IPS-18c (cell line): ENCODE measurements around the gene SRBD1.

ENCODE experiments used
- H3K4me3 ChIP-seq: 2 replicates; pipeline ENCODE4 v1.7.0; 2013; ENCODE audit warnings: low read depth, mild to moderate bottlenecking, low read length, moderate library complexity; ENCODE audit not compliant: insufficient read depth
- H3K9me3 ChIP-seq: one replicate; pipeline ENCODE4 v1.6.1; 2013; ENCODE audit warnings: mild to moderate bottlenecking, low read length, moderate library complexity; ENCODE audit not compliant: control insufficient read depth, insufficient read depth

Gene SRBD1

GRCh38 chr2:45469314-45470099 lies 141.6 kb downstream of the SRBD1 start:
- H3K4me3 ChIP-seq = no peak overlapping the region

GRCh38 chr2:45468279-45468678 lies 142.8 kb downstream of the SRBD1 start:
- H3K4me3 ChIP-seq = no peak overlapping the region

More at GRCh38 chr2:45469314-45470099, 141.6 kb downstream of the SRBD1 start:
- H3K9me3 ChIP-seq = no peaks in the 10 kb centered on the region

DNA sequence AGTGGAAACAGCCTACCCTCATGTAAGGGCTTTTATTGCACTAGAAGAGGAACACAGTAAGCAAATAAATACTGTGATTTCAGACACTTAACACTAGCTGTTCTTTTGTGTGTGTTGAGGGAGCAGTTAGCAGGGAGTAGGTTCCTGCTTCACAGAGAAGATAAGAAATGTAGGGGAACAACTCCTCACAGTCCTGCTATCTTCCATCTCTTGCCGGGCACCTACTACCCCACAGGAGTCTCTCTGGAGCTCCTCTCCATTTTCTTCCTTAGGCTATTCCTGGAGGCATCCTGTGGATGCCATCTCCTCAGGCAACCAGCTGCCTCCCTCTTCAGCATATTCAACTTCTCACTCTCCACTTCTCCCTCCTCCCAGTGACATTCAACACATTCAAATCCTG lies 145.0 kb downstream of the SRBD1 start:
- H3K4me3 ChIP-seq = no peak overlapping the region
- no peaks in the 10 kb centered on the region for H3K9me3 ChIP-seq

More at GRCh38 chr2:45468279-45468678, 142.8 kb downstream of the SRBD1 start:
- H3K9me3 ChIP-seq = no peaks in the 10 kb centered on the region

DNA sequence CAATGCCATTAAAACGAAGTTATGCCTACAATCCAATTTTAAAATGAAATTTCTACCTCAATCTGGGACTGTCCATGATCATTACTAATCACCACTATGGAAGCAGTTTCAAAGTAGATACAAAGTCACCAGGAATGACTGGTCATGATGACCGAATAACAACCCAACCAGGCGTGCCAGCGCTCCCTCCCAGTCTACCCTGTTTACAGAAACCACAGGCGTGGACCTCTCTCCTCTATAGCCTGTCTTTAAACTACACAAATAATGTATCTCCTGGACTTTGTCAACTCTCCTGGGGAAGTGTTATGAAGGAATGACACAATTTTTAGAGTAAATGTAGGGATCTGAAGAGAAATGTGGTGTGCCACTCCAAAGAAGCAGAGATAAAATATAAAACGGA lies 150.2 kb downstream of the SRBD1 start:
- Histone ChIP-seq H3K9me3 (no peaks in the 10 kb centered on the region), H3K4me3 (no peak overlapping the region)

DNA sequence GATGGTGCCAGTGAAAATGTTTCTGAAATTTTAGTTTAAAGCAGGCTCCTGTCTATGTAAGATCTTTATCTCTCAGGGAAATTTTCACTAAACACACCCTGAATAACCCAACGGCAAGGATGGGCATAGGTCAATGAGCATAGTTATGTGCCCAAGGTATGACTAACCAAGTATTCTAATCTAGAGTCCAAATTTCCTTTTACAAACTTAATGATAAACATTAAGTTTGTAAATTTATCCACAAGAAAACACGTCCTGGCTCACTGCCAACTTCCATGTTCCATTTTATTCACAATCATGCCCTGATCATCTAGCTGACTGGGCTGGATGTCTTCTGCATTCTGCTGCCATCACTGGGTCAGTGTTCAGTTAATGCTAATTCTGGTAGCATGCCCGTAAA lies 151.2 kb downstream of the SRBD1 start:
- Histone ChIP-seq H3K9me3 (no peaks in the 10 kb centered on the region), H3K4me3 (no peak overlapping the region)

- Histone ChIP-seq H3K9me3 (no peaks in the 10 kb centered on the region), H3K4me3 (no peak overlapping the region)
Observed at GRCh38 chr2:45458909-45459563, 152.0 kb downstream of the SRBD1 start.

DNA sequence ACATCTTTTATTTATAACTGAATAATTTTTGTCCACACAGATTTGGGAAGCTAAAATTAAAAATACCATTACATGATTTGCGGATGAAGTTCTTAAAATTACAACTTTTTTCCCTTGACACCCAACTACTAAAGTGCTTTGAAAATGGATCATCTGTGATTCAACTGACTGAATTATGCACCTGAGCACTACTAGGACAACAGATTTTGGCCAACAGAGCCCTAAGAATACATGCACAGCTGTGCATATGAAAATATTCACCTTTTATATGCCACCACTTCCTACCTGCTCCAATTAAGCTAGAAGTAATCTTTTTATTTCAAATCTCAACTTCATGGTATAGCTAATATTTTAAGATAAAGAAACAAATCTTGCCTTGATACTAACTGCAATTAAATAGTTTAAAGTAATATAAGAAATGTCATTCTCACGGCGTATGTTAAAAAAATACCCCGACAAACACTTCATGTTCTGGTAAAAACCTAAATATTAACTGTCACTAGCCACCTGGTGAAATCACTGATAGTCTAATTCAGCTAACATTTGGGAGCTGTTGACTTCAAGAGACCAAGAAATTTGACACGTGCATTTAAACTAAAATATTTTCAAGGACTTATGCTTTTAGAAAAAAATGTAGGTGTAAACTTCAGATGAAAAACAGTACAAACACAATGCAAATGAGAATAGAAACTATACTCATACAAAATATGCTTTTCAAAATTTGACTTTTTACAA lies 153.7 kb downstream of the SRBD1 start:
- no peak overlapping the region for H3K4me3 ChIP-seq

DNA sequence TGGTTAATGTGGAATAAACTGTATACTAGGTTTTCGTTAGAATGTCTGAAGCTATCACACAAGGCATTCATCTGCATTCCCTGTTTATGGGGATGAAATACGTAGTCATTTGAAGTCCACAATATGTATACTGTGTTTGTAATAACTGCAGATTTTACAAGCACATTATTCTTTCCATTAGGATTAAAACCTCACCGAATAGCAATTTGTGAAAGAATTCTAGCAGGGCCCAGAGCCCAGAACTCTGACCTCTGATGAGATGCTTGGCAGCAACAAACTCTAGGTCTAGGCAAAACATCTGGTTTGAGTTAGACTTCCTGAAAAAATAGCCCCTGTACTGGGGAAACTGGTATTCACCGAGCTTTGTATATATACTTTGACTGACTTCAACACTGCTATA lies 158.2 kb downstream of the SRBD1 start:
- Histone ChIP-seq H3K9me3 (no peaks in the 10 kb centered on the region), H3K4me3 (no peak overlapping the region)

More for the DNA sequence above, 153.7 kb downstream of the SRBD1 start:
- H3K9me3 ChIP-seq = no peaks in the 10 kb centered on the region

DNA sequence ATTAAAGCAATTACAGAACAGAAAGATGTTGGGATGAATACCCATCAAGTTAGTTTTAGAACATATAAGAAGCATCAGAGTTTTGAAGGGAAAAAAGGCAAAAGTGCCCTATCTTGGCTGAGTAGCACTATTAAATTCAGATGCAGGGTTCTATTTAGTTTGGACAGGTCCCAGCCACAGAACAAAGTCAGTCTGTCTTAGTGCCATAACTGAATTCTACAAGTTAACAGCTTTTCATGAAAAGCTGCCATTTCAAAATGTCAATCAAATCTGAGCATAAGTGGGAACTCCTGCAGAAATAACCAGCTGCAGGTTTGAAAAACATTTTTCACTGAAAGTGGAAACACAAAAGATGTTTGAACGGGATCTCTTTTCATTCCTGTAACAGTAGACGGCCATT lies 160.4 kb downstream of the SRBD1 start:
- no peak overlapping the region for H3K4me3 ChIP-seq
- no peaks in the 10 kb centered on the region for H3K9me3 ChIP-seq

DNA sequence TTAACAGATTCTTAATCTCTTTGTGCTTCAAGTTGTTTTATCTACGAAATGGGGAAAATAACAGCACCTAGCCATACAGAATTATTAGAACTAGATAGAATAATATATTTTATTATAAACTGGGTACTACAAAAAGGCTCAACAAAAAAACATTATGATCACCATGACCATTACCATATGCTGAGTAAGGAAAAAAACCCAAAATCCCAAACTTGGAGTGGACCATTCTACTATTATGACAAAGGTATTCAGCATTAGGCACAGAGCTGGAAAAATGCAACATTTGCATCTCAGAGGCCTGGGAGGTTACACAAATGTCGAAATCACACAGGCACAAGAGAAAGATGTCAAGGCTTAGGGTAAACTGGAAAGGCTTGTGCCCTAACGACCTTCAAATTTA lies 162.8 kb downstream of the SRBD1 start:
- H3K9me3 ChIP-seq = no peaks in the 10 kb centered on the region
- H3K4me3 ChIP-seq = no peak overlapping the region

DNA sequence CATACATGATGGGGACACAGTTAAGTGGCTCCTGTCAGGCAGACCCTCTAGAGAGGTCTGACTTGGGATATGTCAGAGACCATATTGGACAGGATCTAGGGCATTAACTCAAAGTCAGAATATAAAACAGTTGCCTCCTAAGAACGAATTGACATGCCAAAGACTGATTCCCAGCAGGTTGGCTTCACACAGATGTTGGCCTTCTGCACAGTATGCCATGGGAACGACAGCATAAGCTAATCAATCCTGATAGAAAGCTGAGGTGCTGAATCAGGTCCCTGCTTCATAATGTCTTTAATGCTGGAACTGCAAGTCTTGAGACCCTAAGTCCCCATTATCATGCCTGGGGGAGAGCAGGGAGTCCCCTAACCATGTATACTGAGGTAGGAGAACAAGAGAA lies 165.1 kb downstream of the SRBD1 start:
- Histone ChIP-seq H3K9me3 (no peaks in the 10 kb centered on the region), H3K4me3 (no peak overlapping the region)

DNA sequence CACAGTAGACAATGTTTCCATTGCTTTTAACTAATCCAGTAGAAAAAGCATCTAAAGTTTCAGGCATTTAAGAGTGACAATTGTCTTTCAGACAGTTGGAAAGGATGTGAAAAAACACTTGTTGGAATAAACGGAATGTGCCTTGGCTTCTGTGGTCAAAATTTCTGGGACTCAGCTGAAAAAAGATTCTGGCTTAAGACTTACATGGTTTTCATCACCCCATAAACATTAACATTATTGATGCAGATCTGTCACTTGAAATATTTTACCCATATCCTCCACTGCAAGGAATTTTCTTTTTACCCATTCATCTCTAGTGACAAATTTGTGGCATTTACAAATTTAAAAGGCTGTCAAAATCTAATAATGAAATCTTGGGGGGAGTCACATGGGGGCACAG lies 166.0 kb downstream of the SRBD1 start:
- H3K4me3 ChIP-seq = no peak overlapping the region
- no peaks in the 10 kb centered on the region for H3K9me3 ChIP-seq

DNA sequence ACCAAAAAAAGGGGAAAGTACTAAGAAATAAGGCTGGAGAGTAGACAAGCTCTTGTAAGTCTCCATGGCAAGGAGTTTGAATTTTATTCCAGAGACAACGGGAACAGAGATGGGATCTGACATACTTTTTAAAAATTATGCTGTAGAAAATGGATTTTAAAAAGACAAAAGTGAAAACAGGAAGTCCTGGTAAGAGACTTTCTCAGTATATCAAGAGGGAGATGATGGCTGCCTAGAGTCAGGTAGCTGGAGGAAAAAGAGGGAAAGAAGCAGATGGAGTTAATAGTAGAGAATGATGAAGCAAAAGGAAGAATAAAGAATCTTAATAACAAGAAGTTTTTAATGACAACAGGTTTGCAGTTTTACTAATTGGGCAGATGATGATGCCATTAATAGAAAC lies 168.1 kb downstream of the SRBD1 start:
- no peaks in the 10 kb centered on the region for H3K9me3 ChIP-seq
- no peak overlapping the region for H3K4me3 ChIP-seq

DNA sequence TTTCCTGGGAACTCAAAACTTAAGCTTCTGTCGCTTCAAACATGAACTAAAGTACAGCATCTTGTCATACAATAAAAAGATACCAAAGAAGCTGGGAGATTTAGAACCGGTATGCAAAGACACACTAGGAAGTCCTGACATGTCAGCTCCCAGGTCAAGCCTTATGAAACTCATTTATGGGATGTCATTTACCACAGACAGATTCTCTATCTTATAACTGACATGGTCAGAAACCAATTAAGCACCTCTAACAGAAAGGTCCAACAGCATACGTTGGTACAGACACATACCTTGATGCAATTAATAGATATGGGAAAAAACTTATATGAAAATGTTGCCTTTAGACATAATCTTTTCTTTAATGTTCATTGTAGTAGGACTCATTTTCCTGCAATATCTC lies 169.0 kb downstream of the SRBD1 start:
- Histone ChIP-seq H3K4me3 (no peak overlapping the region), H3K9me3 (no peaks in the 10 kb centered on the region)

GRCh38 chr2:45441571-45441970 lies 169.5 kb downstream of the SRBD1 start:
- no peak overlapping the region for H3K4me3 ChIP-seq
- no peaks in the 10 kb centered on the region for H3K9me3 ChIP-seq

DNA sequence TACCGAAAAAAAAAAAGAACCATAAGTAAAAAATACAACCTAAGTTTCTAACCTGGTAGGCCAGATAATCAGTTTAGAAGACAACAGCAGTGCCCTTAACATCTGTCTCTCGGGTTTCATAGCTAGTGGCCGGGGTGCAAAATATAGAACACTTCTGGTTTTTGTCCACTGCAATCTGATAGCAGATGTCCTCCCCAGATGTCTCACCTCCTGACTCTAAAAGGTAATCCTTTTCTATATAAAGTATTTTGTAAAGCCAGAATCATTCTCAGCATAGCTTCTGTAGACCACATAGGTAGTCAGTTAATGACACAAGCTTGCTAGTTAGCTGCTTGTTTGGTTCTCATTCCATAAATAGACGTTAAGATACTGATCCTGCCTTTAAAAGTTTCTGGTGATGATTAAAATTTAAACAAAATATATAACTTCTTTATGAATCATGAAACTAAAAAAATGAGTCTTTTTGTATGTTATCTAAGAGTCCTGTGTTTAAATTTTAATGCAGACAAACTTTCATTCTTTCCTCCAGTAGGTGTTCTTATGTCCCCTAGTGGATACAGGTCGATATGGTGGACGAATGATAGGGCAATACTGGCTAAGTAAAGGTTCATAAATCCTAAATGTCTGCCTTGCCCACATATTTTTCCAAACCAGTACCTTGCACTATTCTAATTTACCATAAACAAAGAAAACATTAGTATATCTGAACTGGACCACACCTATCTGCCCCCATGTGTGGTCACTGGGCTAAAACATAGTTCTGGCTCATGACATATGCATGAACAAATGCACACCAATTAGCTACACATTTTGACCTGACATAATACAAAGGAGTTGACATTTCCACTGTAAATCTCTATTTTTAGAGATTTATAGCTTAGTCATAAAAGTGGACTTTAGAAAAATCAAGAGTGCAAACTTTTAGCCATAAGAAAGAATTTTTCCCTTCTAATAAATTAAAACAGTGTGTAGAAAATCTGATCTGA lies 171.0 kb downstream of the SRBD1 start:
- Histone ChIP-seq H3K9me3 (no peaks in the 10 kb centered on the region), H3K4me3 (no peak overlapping the region)
